Natural killer cell (primary cell): ENCODE data around the gene LAPTM4A. TPM values are rescaled to one million over a fixed set of nuclear protein-coding genes. Genes with fewer than 3 reads are reported as not detected.

ENCODE experiments used
- ATAC-seq, 3 donors: fragments of 150-1000 bp in 2 of 3; fragments of 200-7000 bp in 1 of 3; cut with Tn5 transposase; 1 replicate in 1 of 3; 2 replicates in 2 of 3; pipeline ENCODE4 v1.10.0; 2021; ENCODE audit warnings: mild to moderate bottlenecking in 2 of 3, moderate library complexity in 2 of 3
- DNase-seq, 2 donors: peaks; one replicate each; pipeline versions ENCODE4 v3.0.0 to v3.0.0-alpha.2; 2013 to 2021; ENCODE audit warnings: mixed read lengths in 1 of 2
- H3K27ac ChIP-seq: one replicate; pipeline ENCODE4 v1.5.1; 2013; ENCODE audit warnings: mild to moderate bottlenecking, low read length
- H3K27me3 ChIP-seq: one replicate; pipeline ENCODE4 v1.6.1; 2013; ENCODE audit warnings: low read length; ENCODE audit not compliant: control insufficient read depth, insufficient read depth
- H3K36me3 ChIP-seq: one replicate; pipeline ENCODE4 v1.6.1; 2013; ENCODE audit warnings: low read length; ENCODE audit not compliant: control insufficient read depth, insufficient read depth
- H3K4me1 ChIP-seq: one replicate; pipeline ENCODE4 v1.6.1; 2013; ENCODE audit warnings: low read length; ENCODE audit not compliant: control insufficient read depth, insufficient read depth
- H3K4me3 ChIP-seq: one replicate; pipeline ENCODE4 v1.5.1; 2013; ENCODE audit warnings: low read length
- H3K9me3 ChIP-seq: one replicate; pipeline ENCODE4 v1.6.1; 2013; ENCODE audit warnings: low read length; ENCODE audit not compliant: control insufficient read depth, insufficient read depth
- H3K27ac Mint-ChIP-seq, 2 donors: one replicate each; pipeline ENCODE4 v1.8.0; 2022; ENCODE audit warnings: mild to moderate bottlenecking in 2 of 2, mixed read lengths in 2 of 2, moderate library complexity in 1 of 2
- H3K27me3 Mint-ChIP-seq, 2 donors: one replicate each; pipeline ENCODE4 v1.8.0; 2022; ENCODE audit warnings: low read depth in 2 of 2, mixed read lengths in 2 of 2
- H3K36me3 Mint-ChIP-seq: one replicate; pipeline ENCODE4 v1.8.0; 2022; ENCODE audit warnings: mixed read lengths
- H3K4me1 Mint-ChIP-seq, 2 donors: one replicate each; pipeline ENCODE4 v1.8.0; 2022; ENCODE audit warnings: mixed read lengths in 2 of 2
- H3K4me3 Mint-ChIP-seq: one replicate; pipeline ENCODE4 v1.8.0; 2022; ENCODE audit warnings: mild to moderate bottlenecking, moderate library complexity, mixed read lengths
- H3K9me3 Mint-ChIP-seq, 2 donors: one replicate each; pipeline ENCODE4 v1.8.0; 2022; ENCODE audit warnings: mixed read lengths in 2 of 2
- WGBS: methylation state at CpG from one replicate; pipeline ENCODE4 v1.1.7; 2013; ENCODE audit warnings: missing lambda C conversion rate; ENCODE audit not compliant: insufficient coverage; 5-methylcytosine and 5-hydroxymethylcytosine counted together
- intact Hi-C: fragments of 100-400 bp; cut with micrococcal nuclease; formaldehyde crosslinking; loops from one replicate; pipeline ENCODE4 v1.14.2; 2022
- total RNA-seq, 4 donors: library from RNA; stranded (reverse); fragments of 120-200 nt in 1 of 4; gene quantifications; one replicate each; pipeline versions ENCODE4 v1.2.3 to v1.2.4, GENCODE V29; 2013 to 2022
- TF ChIP-seq, protein P1 (sequence below): fragments of 200-600 bp; IDR thresholded peaks from one replicate; pipeline ENCODE4 v1.8.0; 2022; ENCODE audit warnings: antibody characterized with exemption

LAPTM4A gene
- total RNA-seq, 3 donors from 2014 or later (not counting 1 experiment from before 2014, with no cell fraction given): 60.6 to 98.4 (median 75.0) TPM

GRCh38 chr2:20027705-20028434, 23.6 kb downstream of the LAPTM4A start:
- H3K36me3 ChIP-seq: peaks cover 23% of the 10 kb centered on the region
- H3K9me3 Mint-ChIP-seq: no peaks in the 10 kb centered on the region
- TF ChIP-seq, protein P1, sequence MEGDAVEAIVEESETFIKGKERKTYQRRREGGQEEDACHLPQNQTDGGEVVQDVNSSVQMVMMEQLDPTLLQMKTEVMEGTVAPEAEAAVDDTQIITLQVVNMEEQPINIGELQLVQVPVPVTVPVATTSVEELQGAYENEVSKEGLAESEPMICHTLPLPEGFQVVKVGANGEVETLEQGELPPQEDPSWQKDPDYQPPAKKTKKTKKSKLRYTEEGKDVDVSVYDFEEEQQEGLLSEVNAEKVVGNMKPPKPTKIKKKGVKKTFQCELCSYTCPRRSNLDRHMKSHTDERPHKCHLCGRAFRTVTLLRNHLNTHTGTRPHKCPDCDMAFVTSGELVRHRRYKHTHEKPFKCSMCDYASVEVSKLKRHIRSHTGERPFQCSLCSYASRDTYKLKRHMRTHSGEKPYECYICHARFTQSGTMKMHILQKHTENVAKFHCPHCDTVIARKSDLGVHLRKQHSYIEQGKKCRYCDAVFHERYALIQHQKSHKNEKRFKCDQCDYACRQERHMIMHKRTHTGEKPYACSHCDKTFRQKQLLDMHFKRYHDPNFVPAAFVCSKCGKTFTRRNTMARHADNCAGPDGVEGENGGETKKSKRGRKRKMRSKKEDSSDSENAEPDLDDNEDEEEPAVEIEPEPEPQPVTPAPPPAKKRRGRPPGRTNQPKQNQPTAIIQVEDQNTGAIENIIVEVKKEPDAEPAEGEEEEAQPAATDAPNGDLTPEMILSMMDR: no peak
- H3K27ac ChIP-seq: no peak overlapping the region
- H3K9me3 ChIP-seq: no peaks in the 10 kb centered on the region
- no peak overlapping the region for H3K4me3 ChIP-seq
- H3K4me3 Mint-ChIP-seq: no peak overlapping the region
- peaks cover 21% of the 10 kb centered on the region for H3K36me3 Mint-ChIP-seq
- no peak for DNase-seq
- no peaks in the 10 kb centered on the region for H3K27me3 ChIP-seq
- no peaks in the 10 kb centered on the region for H3K4me1 Mint-ChIP-seq
- WGBS: 89% methylated on average over 3 of the region's 3 CpGs
- intact Hi-C loops: no loop called here
- H3K4me1 ChIP-seq: no peaks in the 10 kb centered on the region
- no peak overlapping the region for H3K27ac Mint-ChIP-seq
- H3K27me3 Mint-ChIP-seq: no peaks in the 10 kb centered on the region
- ATAC-seq: no peak

GRCh38 chr2:20027260-20027677, 24.2 kb downstream of the LAPTM4A start:
- Histone ChIP-seq H3K36me3 (peaks cover 17% of the 10 kb centered on the region), H3K9me3 (no peaks in the 10 kb centered on the region), H3K4me1 (no peaks in the 10 kb centered on the region), H3K4me3 (no peak overlapping the region), H3K27me3 (no peaks in the 10 kb centered on the region), H3K27ac (no peak overlapping the region)
- TF ChIP-seq, protein P1: no peak
- ATAC-seq (no peak), DNase-seq (no peak)
- Mint-ChIP-seq H3K4me1 (no peaks in the 10 kb centered on the region), H3K4me3 (no peak overlapping the region), H3K27me3 (no peaks in the 10 kb centered on the region), H3K36me3 (peaks cover 21% of the 10 kb centered on the region), H3K27ac (no peak overlapping the region), H3K9me3 (no peaks in the 10 kb centered on the region)
- intact Hi-C loops: no loop called here
- WGBS: 97% methylated on average over 4 of the region's 4 CpGs

GRCh38 chr2:20025065-20025786, 26.2 kb downstream of the LAPTM4A start:
- no peak overlapping the region for H3K4me3 ChIP-seq
- Mint-ChIP-seq H3K27me3 (no peaks in the 10 kb centered on the region), H3K4me3 (no peak overlapping the region), H3K9me3 (peaks cover 2 to 7% of the 10 kb centered on the region in 2 donors), H3K36me3 (peaks cover 20% of the 10 kb centered on the region), H3K27ac (no peak overlapping the region), H3K4me1 (no peaks in the 10 kb centered on the region)
- no peak overlapping the region for H3K27ac ChIP-seq
- H3K27me3 ChIP-seq: no peaks in the 10 kb centered on the region
- ATAC-seq: peak in 1 of 3 donors; percentile 39
- H3K9me3 ChIP-seq: peaks cover 10% of the 10 kb centered on the region
- 94% methylated on average over 2 of the region's 3 CpGs for WGBS
- DNase-seq: no peak
- no peaks in the 10 kb centered on the region for H3K4me1 ChIP-seq
- H3K36me3 ChIP-seq: peaks cover 3% of the 10 kb centered on the region
- TF ChIP-seq, protein P1: no peak
- intact Hi-C loops: no loop called here
